ENCODE results near the gene LSM6.
A peak's percentile ranks its signal among the peaks of the same experiment; 100 is the strongest.

LSM6 gene

GRCh38 chr4:146175541-146176453 is at the start of gene LSM6:
Gene LSM6 (plus strand): TSS chr4:146175718. CDS start chr4:146182922, 7,204 bp downstream.
- peak; percentile 90 for DNase-seq

DNA sequence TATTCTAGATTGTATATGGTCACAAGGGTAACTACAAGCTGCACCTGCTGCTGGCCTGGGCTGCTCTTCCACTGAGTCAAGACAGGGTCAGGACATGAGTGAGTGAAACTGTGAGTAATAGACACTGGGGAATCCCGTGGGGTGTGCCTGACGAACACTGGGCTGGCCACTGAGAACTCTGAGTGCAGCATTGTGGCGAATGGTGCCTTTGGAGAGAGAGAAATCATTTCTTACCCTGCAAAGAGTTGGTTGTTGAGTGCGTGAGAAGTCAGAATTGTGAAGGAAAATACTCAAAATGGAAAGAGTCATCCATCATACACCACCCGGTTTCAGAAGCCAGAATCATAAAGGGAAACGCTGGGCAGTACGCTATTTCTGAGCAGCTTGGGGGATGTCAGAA is 43.1 kb upstream of the LSM6 start:
- DNase-seq = peak; percentile 86

- DNase-seq = no peak
Measured at GRCh38 chr4:146134761-146135445, 40.6 kb upstream of the LSM6 start.

GRCh38 chr4:146135941-146136340 is 39.6 kb upstream of the LSM6 start:
- DNase-seq = no peak

DNA sequence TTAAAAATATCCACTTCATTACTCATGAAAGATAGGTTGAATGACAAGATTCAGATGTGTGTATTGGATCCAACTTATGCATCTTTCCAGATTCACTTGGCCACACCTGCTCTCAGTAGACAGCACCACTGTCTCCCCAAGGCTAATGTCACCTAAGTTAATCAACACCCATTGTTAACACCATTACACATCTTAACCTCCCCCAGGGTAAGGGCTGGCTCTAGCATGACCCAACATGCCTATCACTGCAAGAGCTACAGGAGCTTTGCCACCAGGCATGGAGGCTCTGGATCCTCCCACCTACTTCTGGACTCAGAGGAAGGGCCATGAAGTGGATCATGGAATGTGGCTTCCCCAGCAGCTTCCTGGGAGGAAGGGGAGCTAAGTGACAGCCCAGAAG is 32.8 kb upstream of the LSM6 start:
- no peak for DNase-seq

GRCh38 chr4:146143888-146144287 is 31.6 kb upstream of the LSM6 start:
- no peak for DNase-seq

DNA sequence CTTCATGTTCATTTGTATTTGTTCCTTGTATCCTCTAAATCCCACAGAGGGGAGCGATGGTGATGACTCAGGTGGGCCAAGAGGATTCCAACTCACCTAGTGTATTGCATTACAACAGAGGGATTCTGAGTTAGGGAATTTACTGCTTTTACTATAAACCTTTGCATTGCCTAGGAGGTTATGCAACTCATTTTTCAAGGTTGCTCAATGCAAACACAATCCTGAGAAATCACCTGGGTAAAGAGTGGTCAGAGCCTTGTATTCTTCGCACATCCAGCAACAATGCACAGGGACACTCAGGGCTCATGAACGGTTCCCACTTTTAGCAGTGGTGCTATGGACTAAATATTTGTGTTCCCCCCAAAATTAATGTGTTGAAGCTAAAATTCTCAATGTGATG is 28.6 kb upstream of the LSM6 start:
- DNase-seq = no peak

DNA sequence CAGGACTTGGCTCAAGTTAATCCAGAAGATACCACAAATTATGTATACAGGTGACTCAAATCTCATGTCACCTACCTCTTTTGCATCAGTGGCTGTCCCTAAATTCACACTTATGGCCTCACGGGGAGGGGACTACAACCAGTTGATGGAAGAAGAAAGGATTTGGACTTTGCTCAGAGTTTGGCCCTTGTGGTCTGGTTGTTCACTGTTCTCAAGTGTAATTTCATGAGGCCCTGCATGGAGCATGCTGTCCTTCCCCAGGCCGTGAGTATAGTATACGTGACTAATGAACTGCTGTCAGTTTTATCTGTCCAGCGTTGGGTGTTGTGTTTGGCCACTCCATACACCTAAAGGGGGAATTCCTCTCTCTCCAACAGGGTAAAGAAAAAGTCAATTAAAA is 27.5 kb upstream of the LSM6 start:
- no peak for DNase-seq

GRCh38 chr4:146154057-146154456 is 21.5 kb upstream of the LSM6 start:
- DNase-seq = no peak

DNA sequence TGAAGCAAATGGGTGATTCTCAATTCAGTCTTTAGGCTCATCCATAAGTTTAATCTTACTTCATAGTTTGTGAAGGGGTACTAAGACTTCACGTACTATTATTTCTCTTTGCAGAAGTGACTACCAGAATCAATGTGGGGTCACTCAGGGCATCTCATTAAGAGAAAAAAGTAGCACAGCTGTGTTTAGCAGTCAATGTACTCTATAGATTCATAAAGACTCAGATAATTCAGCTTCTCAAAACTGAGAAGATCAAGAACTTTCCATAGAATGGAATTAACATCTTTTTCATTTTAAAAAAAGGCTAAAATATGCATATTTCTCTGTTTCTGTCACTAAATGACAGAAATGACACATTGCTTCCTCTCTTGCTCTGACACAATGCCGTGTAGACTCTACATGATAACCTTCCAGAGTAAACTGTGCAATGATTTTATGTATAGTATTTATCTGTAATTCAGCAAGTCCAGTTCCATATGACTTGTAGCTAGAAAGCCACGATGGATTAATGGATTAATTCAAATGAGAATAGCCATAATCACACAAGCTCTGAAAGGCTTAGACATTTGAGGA is 20.3 kb upstream of the LSM6 start:
- DNase-seq = peak; percentile 31

DNA sequence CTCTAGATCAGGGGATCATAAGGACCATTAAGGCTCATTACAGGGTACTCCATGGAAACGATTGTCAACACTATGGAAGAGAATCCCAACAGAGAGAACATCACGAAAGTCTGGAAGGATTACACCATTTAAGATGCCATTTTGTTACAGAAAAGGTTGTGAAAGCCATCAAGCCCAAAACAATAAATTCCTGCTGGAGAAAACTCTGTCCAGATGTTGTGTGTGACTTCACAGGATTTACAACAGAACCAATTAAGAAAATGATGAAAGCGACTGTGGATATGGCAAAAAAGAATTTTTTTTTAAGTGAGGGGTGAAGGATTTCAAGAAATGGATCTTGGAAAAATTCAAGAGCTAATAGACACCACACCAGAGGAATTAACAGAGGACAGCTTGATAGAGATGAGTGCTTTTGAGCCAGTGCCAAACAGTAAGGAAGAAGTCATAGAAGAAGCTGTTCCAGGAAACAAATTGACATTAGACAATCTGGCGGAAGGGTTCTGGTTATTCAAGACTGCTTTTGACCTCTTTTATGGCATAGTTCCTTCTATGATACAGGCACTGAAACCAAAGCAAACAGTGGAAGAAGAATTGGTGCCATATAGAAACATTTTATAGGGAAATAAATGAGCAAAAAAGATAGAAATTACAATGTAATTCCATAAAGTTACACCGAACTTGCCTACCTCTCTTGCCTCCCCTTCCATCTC is 17.3 kb upstream of the LSM6 start:
- DNase-seq = no peak

- peak; percentile 28 for DNase-seq
Measured at GRCh38 chr4:146159384-146160058, 16.0 kb upstream of the LSM6 start.

GRCh38 chr4:146161243-146161642 is 14.3 kb upstream of the LSM6 start:
- DNase-seq = no peak

GRCh38 chr4:146165221-146165620 is 10.3 kb upstream of the LSM6 start:
- DNase-seq = no peak

GRCh38 chr4:146165840-146166239 is 9.7 kb upstream of the LSM6 start:
- no peak for DNase-seq

- DNase-seq = no peak
Measured at GRCh38 chr4:146170149-146170548, 5.4 kb upstream of the LSM6 start.

- no peak for DNase-seq
Measured at GRCh38 chr4:146176891-146177290, 1.4 kb downstream of the LSM6 start.

GRCh38 chr4:146178126-146178525 is 2.6 kb downstream of the LSM6 start:
- no peak for DNase-seq

DNA sequence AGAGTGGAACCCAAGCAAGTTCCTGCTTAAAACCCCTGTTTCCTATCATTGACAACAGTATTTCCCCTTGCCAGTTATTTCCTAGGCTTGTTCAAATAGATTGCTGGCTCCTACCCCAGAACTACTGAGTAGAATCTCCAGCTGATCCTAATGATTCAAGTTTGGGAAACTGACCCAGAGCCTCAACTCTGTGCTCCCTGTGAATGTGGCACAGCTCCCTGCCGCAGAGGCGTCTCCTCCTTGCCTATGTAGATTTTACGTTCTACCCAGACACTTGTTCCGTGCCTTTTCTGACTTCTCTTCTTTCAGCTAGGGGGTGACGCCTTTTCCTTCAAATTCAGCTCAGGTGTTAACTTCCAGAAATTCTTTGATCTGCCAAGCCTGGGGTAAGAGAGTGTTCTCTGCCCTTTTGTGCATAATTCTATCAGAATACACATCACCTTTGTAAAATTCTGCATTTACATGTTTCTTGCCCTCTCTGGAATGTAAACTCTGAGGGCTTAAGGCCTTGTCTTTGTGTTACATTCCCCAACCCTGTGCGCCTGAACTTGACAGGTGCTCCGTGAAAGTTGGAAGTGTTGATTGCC is 4.4 kb downstream of the LSM6 start:
- no peak for DNase-seq

GRCh38 chr4:146182443-146182842 is 6.9 kb downstream of the LSM6 start:
- no peak for DNase-seq

GRCh38 chr4:146183209-146183608 is 7.7 kb downstream of the LSM6 start:
- no peak for DNase-seq

DNA sequence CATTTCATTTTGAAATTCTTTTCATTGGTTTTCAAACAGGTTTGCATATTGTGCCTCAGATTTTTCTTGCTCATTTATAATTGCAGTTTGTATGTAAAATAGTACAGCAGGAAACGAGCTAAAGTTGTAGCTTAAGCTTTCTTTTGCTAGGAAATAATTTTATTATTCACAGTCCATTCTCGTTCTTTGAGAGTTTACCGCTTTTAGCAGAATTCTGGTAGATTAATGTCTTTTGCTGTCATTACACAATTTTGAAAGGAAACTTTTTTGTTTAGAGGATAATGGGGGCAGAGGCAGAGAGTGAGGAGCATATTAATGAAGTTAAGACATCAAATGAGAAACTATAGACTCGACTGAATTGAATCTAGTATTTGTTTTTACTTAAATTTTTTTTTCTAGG is 10.5 kb downstream of the LSM6 start:
- DNase-seq = no peak

Measured in activated CD4-positive, alpha-beta T cell treated with anti-CD3 and anti-CD28 coated beads, Interleukin-2, Interleukin-6, amounts not matched to agents 100 ng/mL and 50 ng/mL, durations not matched to agents 16 hours and 8 hours (primary cell).